Left cardiac atrium (tissue), 4 donors: ENCODE measurements around the gene DOCK2. TPM values are rescaled to one million over a fixed set of nuclear protein-coding genes. Genes with fewer than 3 reads are reported as not detected.
"Not testable (repeated sequence)": the region's sequence is repeated elsewhere in the genome, so short reads cannot be mapped to it uniquely, and the experiment has no call there.

Source experiments
- ATAC-seq, 2 donors: fragments of 200-7000 bp; cut with Tn5 transposase; one replicate each; pipeline ENCODE4 v1.9.1; 2020; ENCODE audit warnings: mild to moderate bottlenecking in 2 of 2, moderate library complexity in 2 of 2
- DNase-seq: peaks from one replicate; pipeline ENCODE4 v3.0.0-alpha.2; 2020
- intact Hi-C, 2 donors: fragments of 100-400 bp; cut with DNase I; formaldehyde crosslinking; loops; one replicate each; pipeline versions ENCODE4 v1.14.1 to v1.15.1; 2022 to 2023
- total RNA-seq, 2 donors: library from RNA; stranded (reverse); fragmentation: NEBNext Ultra II Directional; extraction: Animal tissue kit (Norgen Biotek cat#: 25700); gene quantifications; one replicate each; pipeline ENCODE4 v1.2.1, GENCODE V29; 2021
- donor health status: DM: no; HTN: yes; CAD: no.
- donor health status: DM: no; HTN: yes; CAD: no; lungs with severe emphysema.
- donor health status: DM: yes; HTN: yes; CAD: no.
- donor health status: Dilated cardiomyopathy.

Gene DOCK2
- total RNA-seq, 2 donors from 2014 or later: 12.1 to 17.2 TPM

DNA sequence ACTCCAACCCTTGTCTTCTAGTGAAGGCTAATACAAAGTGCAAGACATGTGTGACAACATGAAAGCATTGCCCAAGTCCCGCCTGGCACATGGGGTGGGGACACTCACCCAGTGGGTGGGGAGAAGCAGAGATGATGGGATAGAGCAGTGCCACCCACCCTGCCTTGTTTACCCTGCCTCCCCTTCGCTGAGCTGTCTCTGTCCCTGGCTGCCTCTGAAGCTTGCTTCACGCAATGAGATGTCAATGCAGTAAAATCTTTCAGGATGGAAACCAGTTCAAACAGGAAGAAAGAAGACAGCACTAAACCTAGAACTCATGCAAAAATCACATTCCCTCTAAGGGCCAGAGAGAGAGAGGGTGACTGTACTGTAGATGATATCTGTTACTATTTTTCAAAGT lies 195.2 kb downstream of the DOCK2 start:
- DNase-seq (no peak), ATAC-seq (no peak)
- intact Hi-C loops: no loop called here

DNA sequence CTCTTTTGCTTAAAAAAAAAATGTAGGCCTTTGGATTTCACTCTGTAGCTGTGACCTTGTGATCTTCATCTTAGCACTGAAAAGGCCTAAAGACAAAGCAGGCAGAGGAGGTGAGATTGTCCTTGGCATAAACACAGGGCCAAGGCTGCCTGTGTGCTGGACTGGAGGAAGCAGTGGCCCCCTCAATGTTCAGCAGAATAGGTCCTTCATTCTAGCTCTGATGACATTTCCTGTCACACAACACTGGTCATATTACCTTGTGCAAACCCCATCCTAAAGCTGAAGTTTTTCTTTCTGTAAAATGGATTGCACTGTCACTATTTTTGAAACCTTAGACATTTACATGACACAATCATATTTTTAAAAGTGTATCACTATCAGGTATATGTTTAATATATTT lies 195.8 kb downstream of the DOCK2 start:
- intact Hi-C loops: no loop called here
- DNase-seq (no peak), ATAC-seq (no peak)

DNA sequence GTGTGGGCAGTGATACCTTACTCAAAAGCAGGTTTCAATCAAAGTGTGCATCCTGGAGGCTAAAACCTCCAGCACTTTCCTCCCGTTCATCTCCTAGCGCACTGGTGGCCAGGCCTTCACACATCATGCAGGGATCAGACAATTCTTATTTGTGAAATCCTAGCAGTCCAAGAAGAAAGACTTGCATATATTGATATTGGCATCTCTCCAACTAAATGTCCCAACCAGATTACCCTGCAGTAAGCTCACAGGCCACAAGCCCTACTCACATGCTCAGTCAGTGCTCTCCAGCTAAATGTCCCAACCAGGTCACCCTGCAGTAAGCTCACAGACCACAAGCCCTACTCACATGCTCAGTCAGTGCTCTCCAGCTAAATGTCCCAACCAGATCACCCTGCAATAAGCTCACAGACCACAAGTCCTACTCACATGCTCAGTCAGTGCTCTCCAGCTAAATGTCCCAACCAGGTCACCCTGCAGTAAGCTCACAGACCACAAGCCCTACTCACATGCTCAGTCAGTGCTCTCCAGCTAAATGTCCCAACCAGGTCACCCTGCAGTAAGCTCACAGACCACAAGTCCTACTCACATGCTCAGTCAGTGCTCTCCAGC lies 196.7 kb downstream of the DOCK2 start:
- DNase-seq, ATAC-seq, intact Hi-C loops: not testable (repeated sequence)

DNA sequence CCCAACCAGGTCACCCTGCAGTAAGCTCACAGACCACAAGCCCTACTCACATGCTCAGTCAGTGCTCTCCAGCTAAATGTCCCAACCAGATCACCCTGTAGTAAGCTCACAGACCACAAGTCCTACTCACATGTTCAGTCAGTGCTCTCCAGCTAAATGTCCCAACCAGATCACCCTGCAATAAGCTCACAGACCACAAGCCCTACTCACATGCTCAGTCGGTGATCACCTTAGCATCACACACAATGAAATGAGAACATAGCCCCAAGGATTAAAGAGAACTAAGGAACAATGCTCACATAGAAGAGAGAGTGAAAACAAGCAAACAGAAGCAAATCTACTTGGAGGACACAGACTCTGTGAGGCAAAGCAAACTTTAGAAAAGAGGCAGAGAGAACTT lies 197.5 kb downstream of the DOCK2 start:
- intact Hi-C loops, DNase-seq, ATAC-seq: not testable (repeated sequence)

DNA sequence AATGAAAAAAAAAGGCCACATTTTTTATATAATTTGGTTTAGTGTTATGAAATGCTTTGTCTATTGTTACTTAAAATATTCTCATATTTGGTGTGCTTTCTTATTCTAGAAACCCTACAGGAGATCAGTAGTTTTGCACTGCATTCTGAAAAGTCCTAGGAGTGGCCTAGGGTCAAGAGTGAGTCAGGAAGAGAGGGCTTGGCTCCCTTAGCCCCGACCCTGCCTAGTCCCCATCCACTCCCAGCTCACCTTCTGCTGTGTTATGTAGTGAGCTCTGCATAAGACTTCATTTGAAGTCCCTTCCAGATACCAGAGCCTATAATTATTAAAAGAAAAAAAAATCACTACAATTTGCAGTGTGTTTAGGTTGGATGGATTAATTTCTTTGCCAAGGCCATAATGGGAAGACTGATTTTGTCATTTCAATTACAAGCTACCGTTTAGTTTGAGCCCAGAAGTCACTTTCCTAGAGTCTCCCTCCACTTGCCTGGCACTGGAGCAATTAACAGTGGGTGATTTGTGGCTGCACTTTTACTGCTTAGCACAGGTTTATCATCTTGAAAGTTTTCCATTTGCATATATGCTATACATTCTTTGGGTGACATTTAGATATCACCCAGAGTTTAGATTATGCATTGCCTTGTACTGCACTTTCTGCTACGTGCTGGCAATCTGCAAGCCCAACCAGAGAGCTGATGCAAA lies 199.9 kb downstream of the DOCK2 start:
- DNase-seq (no peak), ATAC-seq (no peak)
- intact Hi-C loops: no loop called here

DNA sequence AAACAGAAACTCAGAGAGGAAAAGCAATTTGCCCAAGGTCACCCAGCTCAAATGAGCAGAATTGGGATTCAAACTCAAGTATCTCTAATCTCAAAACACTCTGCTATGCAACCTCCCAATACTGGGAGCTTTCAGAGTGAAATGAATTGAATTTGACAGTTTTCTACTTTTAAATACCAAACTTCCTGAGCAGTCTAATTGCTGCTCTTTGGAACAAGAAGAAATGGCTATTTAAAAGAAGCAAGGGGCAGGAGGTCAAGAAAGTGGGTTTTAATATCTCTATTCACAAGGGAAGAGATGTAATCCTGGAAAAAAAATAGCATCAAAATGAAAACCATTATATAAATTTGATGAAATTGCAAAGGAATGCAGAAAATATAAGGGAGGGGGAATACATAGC lies 200.6 kb downstream of the DOCK2 start:
- no peak for ATAC-seq
- intact Hi-C loops: no loop called here
- no peak for DNase-seq

DNA sequence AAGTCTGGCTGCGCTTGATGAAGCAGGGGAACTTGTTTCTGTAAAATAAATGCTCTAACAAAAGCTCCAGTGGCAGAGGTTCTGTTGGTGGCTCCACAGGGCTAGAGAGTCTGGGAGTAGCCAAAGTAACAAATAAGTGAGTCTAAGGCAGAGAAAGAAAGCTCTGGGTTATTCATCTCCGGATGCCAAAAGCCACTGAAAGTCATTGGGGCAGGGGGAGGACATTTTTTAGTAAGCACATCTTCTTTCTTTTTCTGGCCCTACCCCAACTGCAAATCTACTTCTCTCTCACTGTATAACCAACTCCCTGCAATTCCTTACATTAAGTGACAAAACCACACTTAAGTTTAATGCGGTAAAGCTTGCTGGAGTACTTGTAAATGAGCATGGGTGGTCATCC lies 201.6 kb downstream of the DOCK2 start:
- DNase-seq (no peak), ATAC-seq (no peak)
- intact Hi-C loops: no loop called here

DNA sequence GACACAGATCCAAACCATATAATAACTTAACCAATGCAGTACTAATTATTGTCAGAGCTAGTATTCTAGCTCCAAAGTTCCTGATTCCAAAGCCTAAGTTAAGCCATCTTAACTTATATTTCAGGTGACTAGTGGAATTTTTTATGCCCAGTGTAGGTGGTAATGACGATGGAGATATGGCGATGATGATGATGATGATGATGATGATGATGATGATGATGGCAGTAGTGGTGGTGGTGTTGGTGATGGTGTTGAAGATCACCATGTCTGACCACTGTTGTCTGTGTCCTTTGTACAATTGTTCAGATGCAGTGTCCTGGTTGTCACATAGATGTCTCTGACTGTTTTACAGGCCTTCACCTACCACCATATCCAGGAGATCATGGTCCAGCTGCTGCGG lies 203.3 kb downstream of the DOCK2 start:
- DNase-seq: no peak
- no peak for ATAC-seq
- intact Hi-C loops: no loop called here

DNA sequence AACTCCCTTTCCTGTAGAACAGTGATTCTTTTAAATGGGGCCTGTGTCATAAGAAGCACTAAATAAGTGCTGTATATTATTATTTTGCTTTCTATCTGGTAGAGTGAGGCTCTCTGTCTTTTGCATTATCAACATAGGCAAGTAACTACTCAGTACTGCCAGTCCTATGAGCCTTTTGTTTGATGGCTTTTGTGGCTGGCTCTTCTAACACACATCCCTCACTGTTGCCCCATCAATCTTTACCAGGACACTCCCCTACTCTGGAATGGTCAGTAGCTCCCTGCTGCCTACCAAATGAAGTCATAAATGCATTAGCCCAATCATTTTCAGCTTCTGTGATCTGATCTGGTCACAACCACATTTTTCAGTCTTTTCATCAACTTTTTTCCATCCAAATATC lies 205.6 kb downstream of the DOCK2 start:
- no peak for DNase-seq
- ATAC-seq: no peak
- intact Hi-C loops: no loop called here

DNA sequence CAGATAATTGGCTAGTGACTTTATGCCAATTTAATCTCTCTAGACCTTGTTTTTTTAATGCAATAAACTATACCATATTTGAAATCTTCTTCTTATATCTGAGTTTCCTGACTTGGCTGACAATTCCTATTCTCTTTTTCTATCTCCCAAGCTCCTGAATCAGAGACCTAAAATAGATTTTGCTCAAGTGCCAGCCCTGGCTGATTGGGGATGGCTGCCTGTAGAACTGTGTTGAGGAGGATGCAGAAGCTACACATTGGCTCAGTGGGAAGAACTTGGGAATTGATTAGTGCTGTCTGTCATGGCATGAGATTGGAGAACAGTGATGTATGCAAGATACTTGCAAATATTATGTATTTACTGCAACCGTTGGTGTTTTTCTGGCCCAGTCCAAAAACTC lies 210.4 kb downstream of the DOCK2 start:
- ATAC-seq (no peak), DNase-seq (no peak)
- intact Hi-C loops: no loop called here

DNA sequence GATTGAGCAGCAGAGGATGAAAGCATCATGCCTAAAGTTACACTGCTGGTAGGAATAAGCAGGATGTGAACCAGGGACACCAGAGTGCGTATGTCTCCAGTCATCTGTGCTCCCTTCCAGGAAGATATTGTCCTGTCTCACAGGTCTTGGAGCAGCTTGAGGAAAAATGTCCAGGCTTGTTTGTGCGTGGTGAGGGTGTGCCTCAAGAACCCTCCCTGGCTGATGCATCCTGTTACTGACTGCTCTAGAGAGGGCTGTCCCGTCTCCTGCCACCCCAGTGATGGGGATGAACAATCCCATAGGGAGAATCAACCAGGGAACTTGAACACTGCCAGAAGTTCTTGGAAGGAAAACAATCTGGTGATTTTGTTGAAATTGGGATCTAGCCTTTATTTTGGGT lies 211.2 kb downstream of the DOCK2 start:
- DNase-seq (no peak), ATAC-seq (no peak)
- intact Hi-C loops: no loop called here

DNA sequence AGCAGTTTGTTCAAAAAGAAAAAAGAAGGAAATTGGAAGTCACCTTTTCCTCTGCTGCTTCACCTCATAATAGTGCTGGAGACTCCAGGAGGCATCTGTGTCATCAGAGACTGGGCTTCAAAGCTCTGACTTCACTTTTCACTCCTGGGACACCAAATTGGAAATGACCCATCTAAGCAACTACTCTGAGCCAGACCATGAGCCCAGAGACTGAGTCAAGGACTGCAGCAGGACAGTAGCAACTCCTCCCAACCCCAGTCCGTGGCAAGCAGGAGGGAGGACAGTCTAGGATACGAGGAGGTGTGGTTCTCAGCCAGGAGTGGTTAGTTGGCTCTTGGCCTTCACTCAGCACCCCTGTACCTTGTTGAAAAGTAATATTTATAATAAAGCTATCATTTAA lies 211.7 kb downstream of the DOCK2 start:
- no peak for DNase-seq
- no peak for ATAC-seq
- intact Hi-C loops: no loop called here

DNA sequence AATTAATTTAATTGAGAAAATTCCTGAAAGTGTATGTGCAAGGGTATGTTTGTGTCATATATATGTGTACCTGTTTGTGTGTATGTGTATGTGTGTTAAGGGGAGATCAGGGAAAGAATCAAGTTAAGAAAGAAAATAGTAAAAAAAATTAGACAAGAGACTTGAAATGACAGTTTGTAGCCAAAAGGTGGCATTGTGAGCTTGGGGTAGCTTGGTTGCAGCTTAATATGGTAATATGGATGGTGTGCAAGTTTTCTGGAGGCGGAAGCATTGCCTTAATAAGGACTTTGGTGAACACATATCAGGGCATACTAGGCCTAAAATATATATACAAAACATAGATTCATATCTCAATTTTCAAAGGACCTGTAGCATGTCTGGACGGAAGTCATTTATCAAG lies 213.3 kb downstream of the DOCK2 start:
- intact Hi-C loops: no loop called here
- ATAC-seq (no peak), DNase-seq (no peak)

DNA sequence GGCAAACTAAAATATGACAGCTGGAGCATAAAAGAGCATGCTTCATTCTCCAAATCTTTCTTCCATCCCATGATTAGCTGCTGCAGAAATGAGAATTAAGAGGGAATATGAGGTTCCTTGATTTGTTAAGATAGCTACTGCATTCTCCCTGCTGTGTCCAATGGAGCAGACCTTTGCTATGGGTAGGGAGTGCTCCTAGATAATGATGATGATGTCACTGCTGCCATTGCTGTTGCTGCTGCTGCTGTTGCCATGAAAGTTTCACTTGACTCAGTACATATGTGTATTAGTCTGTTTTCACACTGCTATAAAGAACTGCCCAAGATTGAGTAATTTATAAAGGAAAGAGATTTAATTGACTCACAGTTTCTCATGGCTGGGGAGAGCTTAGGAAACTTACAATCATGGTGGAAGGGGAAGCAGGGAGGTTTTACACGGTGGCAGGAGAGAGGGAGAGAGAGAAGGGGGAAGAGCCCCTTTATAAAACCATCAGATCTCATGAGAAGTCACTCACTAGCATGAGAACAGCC lies 214.3 kb downstream of the DOCK2 start:
- no peak for ATAC-seq
- intact Hi-C loops: no loop called here
- no peak for DNase-seq

DNA sequence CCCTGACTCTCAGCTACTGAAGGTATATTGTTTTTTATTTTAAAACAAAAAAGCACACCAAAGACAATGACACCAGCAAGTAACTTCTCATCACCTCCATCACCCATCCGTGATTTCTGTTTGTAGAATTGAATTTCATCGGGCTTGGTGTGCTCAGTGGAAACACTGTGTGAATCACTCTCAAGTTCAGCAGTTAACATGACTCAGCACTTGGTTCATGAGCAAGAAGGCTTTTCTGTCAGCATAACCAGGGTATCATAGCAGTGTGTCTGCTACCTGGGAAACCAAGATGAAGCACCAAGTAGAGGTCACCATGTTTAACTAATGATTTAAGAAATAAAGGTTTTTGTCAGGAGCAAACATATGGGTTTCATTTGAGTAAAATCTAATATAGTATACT lies 219.5 kb downstream of the DOCK2 start:
- DNase-seq (no peak), ATAC-seq (peak in 1 of 2 donors; percentile 52)
- intact Hi-C loops: no loop called here

DNA sequence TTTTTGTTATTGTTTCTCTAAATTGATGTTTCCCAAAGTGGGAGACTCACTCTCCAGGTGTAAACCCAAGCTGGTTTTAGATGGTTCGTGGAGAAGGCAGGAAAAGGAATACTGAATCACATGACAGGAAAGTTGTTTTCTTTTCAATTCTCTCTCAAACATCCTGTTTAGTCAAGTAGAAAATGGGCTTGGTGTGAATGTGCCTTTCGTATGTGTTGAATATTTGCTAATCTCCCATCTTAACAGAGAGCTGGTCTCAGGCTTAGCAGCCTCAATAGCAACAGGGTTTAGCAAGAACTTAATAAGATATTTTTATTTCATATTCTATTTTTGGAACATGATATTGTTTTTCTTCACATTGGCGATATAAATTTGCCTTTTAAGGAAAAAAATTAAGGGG lies 223.5 kb downstream of the DOCK2 start:
- ATAC-seq (no peak), DNase-seq (no peak)
- intact Hi-C loops: no loop called here

DNA sequence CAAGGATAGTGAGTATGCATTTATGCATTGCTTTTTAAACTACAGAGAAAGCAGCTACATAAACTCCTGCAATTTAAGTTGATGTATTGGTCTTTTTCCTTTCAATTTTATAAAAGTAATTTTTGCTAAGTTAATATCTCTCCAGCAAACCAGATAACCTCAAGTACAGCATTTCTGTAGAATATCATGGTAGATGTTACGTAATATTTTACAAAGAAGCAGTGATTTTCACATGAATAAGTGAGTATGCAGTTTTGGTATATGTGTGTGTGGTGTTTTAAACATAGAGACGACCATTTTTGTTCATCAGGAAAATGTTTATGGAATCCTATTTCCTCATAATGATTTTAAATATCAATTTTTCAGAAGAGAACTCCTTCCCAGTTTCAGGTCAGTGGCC lies 224.4 kb downstream of the DOCK2 start:
- no peak for DNase-seq
- ATAC-seq: no peak
- intact Hi-C loops: no loop called here

DNA sequence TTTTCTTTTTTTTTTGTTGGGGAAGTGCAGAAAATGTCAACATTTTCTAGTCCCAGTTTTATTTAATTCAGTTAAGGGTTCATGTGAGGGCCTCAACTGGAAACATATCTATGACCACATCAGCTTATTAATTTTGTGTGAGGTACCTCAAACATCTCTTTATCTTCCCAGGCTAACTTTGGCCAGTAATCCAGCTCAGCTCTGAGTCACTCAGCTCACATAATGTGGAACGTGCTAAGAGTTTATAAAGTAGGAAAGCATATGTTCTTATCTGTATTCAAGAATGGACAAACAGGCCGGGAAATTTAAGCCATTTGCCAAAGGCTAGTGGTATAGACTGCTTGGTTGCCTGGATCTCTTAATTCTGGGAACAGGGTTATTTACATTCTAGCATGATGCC lies 224.9 kb downstream of the DOCK2 start:
- DNase-seq (no peak), ATAC-seq (no peak)
- intact Hi-C loops: no loop called here

DNA sequence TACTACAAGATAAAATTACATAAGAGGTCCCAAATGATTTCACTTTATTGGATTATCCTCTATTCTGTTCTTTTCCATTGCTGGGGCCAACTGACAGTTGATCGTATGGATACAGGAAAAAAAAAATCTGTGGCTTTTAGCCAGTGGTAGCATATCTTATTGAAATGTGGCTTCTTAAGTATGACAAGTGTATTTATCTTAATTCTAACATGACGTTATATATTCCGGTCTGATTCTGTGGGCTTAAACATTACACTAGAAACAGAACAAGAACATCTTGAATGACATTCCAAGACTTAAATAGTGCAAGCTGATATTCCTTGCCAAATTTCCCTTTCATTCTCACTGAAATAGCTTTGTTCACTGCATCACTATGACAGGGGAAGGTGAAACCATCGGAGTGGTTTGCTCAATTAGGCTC lies 225.3 kb downstream of the DOCK2 start:
- DNase-seq: no peak
- intact Hi-C loops: no loop called here
- ATAC-seq: no peak

DNA sequence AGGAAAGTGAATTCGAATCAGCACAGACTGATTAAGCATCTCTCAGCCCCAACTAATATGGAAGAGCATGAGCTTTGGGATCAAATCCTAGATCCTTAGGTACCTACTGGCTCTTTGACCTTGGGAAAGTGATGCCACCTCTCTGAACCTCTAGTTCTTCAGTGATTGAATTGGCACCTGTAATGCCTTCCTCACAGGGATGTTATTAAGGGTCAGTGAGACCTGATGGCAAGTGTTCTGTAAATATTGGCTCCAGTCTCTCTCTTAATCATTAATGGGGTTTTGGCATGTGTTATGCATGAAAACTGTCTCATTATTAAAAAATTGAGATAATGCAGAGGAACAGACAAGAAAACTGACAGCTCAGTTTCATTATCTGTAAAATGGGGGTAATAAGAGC lies 227.4 kb downstream of the DOCK2 start:
- DNase-seq (no peak), ATAC-seq (no peak)
- intact Hi-C loops: no loop called here

DNA sequence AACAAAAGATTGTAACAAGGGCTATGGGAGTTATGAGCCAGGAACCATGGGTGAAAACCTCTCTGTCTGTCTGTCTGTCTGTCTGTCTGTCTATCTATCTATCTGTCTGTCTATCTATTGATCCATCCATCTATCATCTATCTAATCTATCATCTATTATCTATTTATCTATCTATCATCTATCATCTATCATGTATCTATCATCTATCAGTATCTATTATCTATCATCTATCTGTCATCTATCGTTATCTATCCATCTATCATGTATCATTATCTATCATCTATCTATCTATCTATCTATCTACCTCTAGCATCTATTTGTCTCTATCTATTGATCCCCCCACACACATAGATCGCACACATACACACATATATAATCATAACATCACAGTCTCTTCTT lies 230.3 kb downstream of the DOCK2 start:
- DNase-seq (no peak), ATAC-seq (no peak)
- intact Hi-C loops: no loop called here
